Activated gamma-delta T cell (primary cell): ENCODE measurements around the gene OAS2.

Experiments used
- DNase-seq: peaks from one replicate; lab custom pipeline; 2025; lab: John Stamatoyannopoulos, UW

Gene OAS2

DNA sequence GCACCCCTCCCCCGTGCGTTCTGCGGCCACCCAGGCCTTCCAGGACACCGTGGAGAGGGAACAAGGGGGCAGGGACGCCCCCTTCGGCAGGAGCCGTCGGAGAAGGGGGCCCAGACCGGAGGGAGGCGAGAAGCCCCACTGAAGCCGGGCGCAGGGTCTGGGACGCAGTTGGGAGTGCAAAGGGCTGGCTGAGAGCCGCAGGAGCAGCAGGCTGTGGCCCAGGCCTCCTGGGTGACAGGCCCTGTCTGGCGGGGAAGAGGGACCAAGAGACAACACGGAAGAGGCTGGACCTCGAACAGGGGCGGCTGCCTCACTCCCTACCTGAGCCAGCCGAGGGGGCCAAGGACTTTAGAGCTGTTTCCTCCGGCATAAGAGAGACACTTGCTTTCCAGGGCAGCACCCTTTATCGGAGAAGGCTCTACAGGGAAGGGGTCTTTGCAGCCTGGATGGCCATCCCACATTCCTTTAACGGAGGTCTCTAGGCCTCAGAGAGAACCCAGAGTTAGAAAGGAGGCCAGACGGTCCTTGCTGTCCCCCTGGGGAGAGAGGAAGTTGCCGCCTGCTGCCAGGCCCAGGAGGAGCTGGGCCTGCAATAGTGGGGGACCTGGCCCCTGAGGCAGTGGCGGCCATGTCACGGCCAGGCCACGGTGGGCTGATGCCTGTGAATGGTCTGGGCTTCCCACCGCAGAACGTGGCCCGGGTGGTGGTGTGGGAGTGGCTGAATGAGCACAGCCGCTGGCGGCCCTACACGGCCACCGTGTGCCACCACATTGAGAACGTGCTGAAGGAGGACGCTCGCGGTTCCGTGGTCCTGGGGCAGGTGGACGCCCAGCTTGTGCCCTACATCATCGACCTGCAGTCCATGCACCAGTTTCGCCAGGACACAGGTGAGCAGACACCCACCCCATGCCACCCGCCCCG lies 79.5 kb downstream of the OAS2 start:
- DNase-seq: no peak

DNA sequence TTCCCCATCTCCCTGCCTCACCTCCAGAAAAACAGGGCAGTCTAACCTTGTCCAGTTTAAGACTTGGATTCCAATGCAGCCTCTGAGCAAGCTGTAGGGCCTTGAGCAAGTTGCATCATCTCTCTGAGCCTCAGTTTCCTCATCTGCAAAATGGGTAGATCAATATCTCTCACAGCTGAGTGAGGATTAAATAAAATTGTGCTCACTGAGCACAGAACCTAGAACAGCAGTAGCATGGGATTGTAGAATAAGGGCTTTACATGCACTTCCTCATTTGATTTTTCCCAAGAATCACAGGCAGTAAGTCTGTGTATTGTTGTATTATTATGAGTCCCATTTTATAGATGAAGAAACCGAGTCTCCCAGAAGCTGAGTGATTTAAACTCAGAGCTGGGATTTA lies 80.2 kb downstream of the OAS2 start:
- no peak for DNase-seq

- DNase-seq: no peak
These were observed 80.8 kb downstream of the OAS2 start for GRCh38 chr12:113059071-113059595.

- no peak for DNase-seq
These were observed 82.1 kb downstream of the OAS2 start for GRCh38 chr12:113060336-113060960.

DNA sequence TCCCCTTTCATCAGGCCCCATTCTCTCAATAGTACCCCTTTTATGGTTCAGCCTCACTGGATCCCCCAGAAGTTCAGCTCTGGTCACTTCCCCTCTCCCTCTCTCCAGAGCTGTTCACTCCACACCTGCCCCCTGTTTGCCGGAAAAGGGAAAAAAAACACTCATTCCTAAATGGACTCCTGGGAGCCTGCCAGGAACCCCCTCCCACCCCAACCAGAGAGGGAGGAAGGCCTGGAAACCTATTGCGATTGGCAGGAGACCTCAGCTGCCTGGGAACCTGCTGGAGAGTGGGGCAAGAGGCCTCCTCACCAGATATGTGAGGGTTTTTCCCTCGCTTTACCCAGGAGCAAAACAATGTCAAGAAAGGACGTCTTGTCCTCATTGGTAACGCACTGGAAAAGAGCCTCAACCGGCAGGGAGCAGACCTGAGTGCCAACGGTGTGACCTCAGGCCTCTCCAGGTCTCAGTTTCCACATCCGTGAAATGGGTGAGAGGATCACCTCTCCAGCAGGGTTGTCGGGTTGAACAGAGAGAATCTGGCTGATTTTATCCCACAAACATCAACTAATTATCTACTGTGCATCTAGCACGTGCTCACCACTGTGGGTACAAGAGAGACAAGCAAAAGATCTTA lies 82.9 kb downstream of the OAS2 start:
- DNase-seq: no peak
